GM12878 (cell line): ENCODE results near the gene NFE2L2. TPM values are rescaled to one million over a fixed set of nuclear protein-coding genes. Genes with fewer than 3 reads are reported as not detected.

Experiments
- ELK1 ChIP-seq: IDR thresholded peaks from 2 replicates; pipeline ENCODE4 v1.6.1; 2012; ENCODE audit warnings: low read depth, low read length, improper control_type of control experiment
- FOXK2 ChIP-seq: fragments of 450-650 bp; IDR thresholded peaks from 2 replicates; pipeline ENCODE4 v1.6.1; 2017; ENCODE audit warnings: mild to moderate bottlenecking, moderate library complexity
- PRDM15 ChIP-seq: fragments of 450-650 bp; formaldehyde crosslinking; IDR thresholded peaks from 2 replicates; pipeline ENCODE4 v1.4.0; 2020; ENCODE audit warnings: mild to moderate bottlenecking, moderate library complexity
- TCF7 ChIP-seq: IDR thresholded peaks from 2 replicates; pipeline ENCODE4 v1.6.1; 2014; ENCODE audit warnings: antibody characterized with exemption, borderline replicate concordance
- ZNF24 ChIP-seq: fragments of 450-650 bp; IDR thresholded peaks from 2 replicates; pipeline ENCODE4 v1.6.1; 2017; ENCODE audit warnings: antibody characterized with exemption, mild to moderate bottlenecking
- polyA plus RNA-seq, 11 experiments: library from polyadenylated mRNA; depleted of rRNA in 4 of 11; unstranded in 6 of 11; stranded (reverse) in 5 of 11; fragments of >200 nt; fragmentation: Nextera tagmentation in 4 of 11; fragmentation: Illumina TruSeq in 1 of 11; extraction: Ambion mirVana in 4 of 11; extraction: Trizol in 1 of 11; gene quantifications; 1 replicate in 1 of 11; 2 replicates in 10 of 11; pipeline versions ENCODE4 v1.2.1 to v1.2.3, GENCODE V29; 2011 to 2016; ENCODE audit warnings: inconsistent platforms in 2 of 11, missing spikeins in 2 of 11, low read depth in 1 of 11
- total RNA-seq, 4 experiments: library from RNA; depleted of rRNA in 3 of 4; stranded (reverse); fragments of >200 nt in 3 of 4; fragmentation: Illumina TruSeq in 1 of 4; extraction: Trizol in 1 of 4; gene quantifications; 2 replicates each; pipeline versions ENCODE4 v1.2.1 to v1.2.3, GENCODE V29; 2013 to 2021
- TF ChIP-seq, protein P1 (sequence below): IDR thresholded peaks from 2 replicates; pipeline ENCODE4 v1.6.1; 2012; ENCODE audit warnings: low read depth, low read length, improper control_type of control experiment
- TF ChIP-seq, protein P2 (sequence below): fragments of 450-650 bp; IDR thresholded peaks from 2 replicates; pipeline ENCODE4 v1.6.1; 2017; ENCODE audit warnings: mild to moderate bottlenecking, low read depth, inconsistent platforms; ENCODE audit not compliant: poor library complexity, severe bottlenecking

Gene NFE2L2
- total and polyA plus RNA-seq, 10 of the 15 experiments (the other 5 are each of a cell fraction or from before 2014, with no cell fraction given), result 18.4 to 69.8 (median 37.1) TPM

DNA sequence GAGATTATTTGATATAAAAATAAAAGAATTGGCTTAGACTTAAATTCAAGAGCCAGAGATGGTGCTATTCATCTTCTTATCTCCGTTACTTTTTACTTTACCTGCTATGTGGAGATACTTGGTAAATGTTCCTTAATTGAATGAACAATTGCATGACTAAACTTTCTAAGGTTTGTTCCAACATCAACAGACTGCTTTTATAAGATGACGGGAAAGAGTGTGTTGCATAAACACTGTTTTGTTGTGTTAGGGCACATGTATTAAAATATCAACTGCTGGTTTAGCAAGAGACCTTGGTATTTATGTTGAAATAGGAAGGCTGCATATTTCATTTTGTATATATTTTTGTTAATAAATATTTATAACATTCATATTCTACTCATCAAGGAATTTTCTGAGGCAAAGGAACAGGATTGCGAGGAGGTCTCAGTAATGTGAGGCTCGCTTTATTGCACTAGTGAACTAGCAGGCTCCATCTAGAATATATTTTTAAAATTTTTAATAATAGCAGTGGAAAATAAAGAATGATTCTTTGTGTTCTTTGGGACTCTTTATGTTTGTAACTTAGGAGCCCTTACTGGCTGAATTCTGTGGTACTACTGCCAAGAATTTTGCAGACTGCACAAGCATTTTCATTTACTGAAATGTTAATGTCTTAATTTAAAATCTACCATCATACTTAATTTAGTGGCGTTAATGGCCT is 10.7 kb upstream of the NFE2L2 start (continued):
- TF ChIP-seq PRDM15 (CRISPR knock-in tag) (no peak), TCF7 (no peak), FOXK2 (no peak), ZNF24 (no peak), ELK1 (no peak)
- TF ChIP-seq, protein P1, sequence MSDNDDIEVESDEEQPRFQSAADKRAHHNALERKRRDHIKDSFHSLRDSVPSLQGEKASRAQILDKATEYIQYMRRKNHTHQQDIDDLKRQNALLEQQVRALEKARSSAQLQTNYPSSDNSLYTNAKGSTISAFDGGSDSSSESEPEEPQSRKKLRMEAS, result no peak
- TF ChIP-seq, protein P2, sequence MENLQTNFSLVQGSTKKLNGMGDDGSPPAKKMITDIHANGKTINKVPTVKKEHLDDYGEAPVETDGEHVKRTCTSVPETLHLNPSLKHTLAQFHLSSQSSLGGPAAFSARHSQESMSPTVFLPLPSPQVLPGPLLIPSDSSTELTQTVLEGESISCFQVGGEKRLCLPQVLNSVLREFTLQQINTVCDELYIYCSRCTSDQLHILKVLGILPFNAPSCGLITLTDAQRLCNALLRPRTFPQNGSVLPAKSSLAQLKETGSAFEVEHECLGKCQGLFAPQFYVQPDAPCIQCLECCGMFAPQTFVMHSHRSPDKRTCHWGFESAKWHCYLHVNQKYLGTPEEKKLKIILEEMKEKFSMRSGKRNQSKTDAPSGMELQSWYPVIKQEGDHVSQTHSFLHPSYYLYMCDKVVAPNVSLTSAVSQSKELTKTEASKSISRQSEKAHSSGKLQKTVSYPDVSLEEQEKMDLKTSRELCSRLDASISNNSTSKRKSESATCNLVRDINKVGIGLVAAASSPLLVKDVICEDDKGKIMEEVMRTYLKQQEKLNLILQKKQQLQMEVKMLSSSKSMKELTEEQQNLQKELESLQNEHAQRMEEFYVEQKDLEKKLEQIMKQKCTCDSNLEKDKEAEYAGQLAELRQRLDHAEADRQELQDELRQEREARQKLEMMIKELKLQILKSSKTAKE, result no peak
